Measurements from ENCODE around the gene RRAGC. TPM values are rescaled to one million over a fixed set of nuclear protein-coding genes. Genes with fewer than 3 reads are reported as not detected.

Gene RRAGC
- total and polyA plus RNA-seq, 2 donors (not counting 3 experiments of a cell fraction or from before 2014, with no cell fraction given): 24.1 to 40.1 TPM

GRCh38 chr1:38870996-38871395 is 11.4 kb upstream of the RRAGC start:
- POLR2A ChIA-PET: no interaction called here

More at GRCh38 chr1:38870996-38871395, 11.4 kb upstream of the RRAGC start:
- no peak for DNase-seq (ENCODE audit: low read depth, low spot score)
- Histone ChIP-seq H3K27me3 (ENCODE audit: control insufficient read depth in 2 of 2, insufficient read depth in 2 of 2, low read length in 2 of 2) (no peaks in the 10 kb centered on the region), H3K9me1 (replicated peaks; ENCODE audit: control insufficient read depth, extremely low read depth, insufficient read depth, low read length) (no peaks in the 10 kb centered on the region), H3K4me3 (replicated peaks in 1 of 3; ENCODE audit: insufficient read depth in 1 of 3, low read depth in 1 of 3, low read length in 3 of 3) (no peak overlapping the region), H3K4me2 (ENCODE audit: insufficient read depth, low read length) (no peak overlapping the region), H3K9me3 (replicated peaks; ENCODE audit: control insufficient read depth, insufficient read depth, low read length) (no peaks in the 10 kb centered on the region), H4K20me1 (replicated peaks; ENCODE audit: control insufficient read depth, extremely low read depth, insufficient read depth, low read length) (no peaks in the 10 kb centered on the region), H3K27ac (ENCODE audit: insufficient read depth, low read depth, low read length) (no peak overlapping the region), H3K4me1 (ENCODE audit: control insufficient read depth, extremely low read depth, insufficient read depth, low read length) (peaks cover 12% of the 10 kb centered on the region), H3K9ac (replicated peaks; ENCODE audit: extremely low read depth, insufficient read depth, low read length) (no peak overlapping the region), H2AFZ (ENCODE audit: low read depth, low read length) (no peak overlapping the region), H3K36me3 (ENCODE audit: control insufficient read depth in 2 of 2, extremely low read depth in 1 of 2, insufficient read depth in 2 of 2, low read length in 2 of 2) (no peaks in the 10 kb centered on the region), H3K79me2 (ENCODE audit: control insufficient read depth, insufficient read depth, low read length) (peaks cover 13% of the 10 kb centered on the region)
- TF ChIP-seq MYC (IDR thresholded peaks at IDR 0.05; ENCODE audit: low read depth, low read length): no peak
- no peak for TF ChIP-seq POLR2AphosphoS5 (IDR thresholded peaks at IDR 0.05; ENCODE audit: insufficient read depth, low read depth, low read length)
- TF ChIP-seq CTCF (IDR thresholded peaks at IDR 0.05; ENCODE audit: extremely low read depth in 1 of 2, insufficient read depth in 1 of 2, low read depth in 1 of 2, low read length in 2 of 2): no peak
- TF ChIP-seq EZH2 (IDR thresholded peaks at IDR 0.05; ENCODE audit: borderline replicate concordance, low read depth, low read length, severe bottlenecking): no peak
- no peak for TF ChIP-seq FOS (IDR thresholded peaks at IDR 0.05; ENCODE audit: borderline replicate concordance, insufficient read depth, low read length)
- TF ChIP-seq POLR2A (IDR thresholded peaks at IDR 0.05; ENCODE audit: low read depth, low read length): no peak
- TF ChIP-seq MAX (IDR thresholded peaks at IDR 0.05; ENCODE audit: insufficient read depth, insufficient read length): no peak
- no peak for TF ChIP-seq JUN (IDR thresholded peaks at IDR 0.05; ENCODE audit: borderline replicate concordance, insufficient read depth, insufficient read length, low read depth)
- no peak for TF ChIP-seq GATA2 (IDR thresholded peaks at IDR 0.05; ENCODE audit: insufficient read depth, insufficient read length, low read depth, low read length)
- BruUV-seq (replicated peaks): no TSS peak
- intact Hi-C loops (cut with micrococcal nuclease): no loop called here
- dilution Hi-C loops (cut with MboI; ENCODE audit: extremely low pct_ligation_motif_present, low sequenced_read_pairs): no loop called here
- CTCF ChIA-PET: no interaction called here
- FAIRE-seq: no peak

Measured in endothelial cell of umbilical vein (primary cell).